ENCODE data around the gene NUDT21.
A peak's percentile ranks its signal among the peaks of the same experiment; 100 is the strongest.
"Not testable (repeated sequence)": the region's sequence is repeated elsewhere in the genome, so short reads cannot be mapped to it uniquely, and the experiment has no call there.

Gene NUDT21

GRCh38 chr16:56450986-56451752, at the start of gene NUDT21, which contains the start of gene OGFOD1:
TSS of gene NUDT21 (minus strand) at chr16:56451332. CDS start at chr16:56451202, 130 bp downstream.
TSS of gene OGFOD1 (plus strand) at chr16:56451554. CDS start at chr16:56451613, 59 bp downstream.
- peaks cover 12% of the 10 kb centered on the region for H3K4me1 ChIP-seq (ENCODE audit: control insufficient read depth, insufficient read depth, low read length)

GRCh38 chr16:56493815-56494214, 42.7 kb upstream of the NUDT21 start:
- H3K4me3 ChIP-seq (ENCODE audit: low read length in 2 of 2), result no peak overlapping the region

More at GRCh38 chr16:56450986-56451752, at the start of gene NUDT21, which contains the start of gene OGFOD1:
- Histone ChIP-seq H3K27ac (ENCODE audit: low read length) (peak within 1 kb of the TSS; percentile 80), H3K27me3 (ENCODE audit: control insufficient read depth in 1 of 2, insufficient read depth in 2 of 2, low read length in 2 of 2) (no peaks in the 10 kb centered on the region), H3K36me3 (ENCODE audit: control insufficient read depth in 2 of 2, insufficient read depth in 2 of 2, low read length in 2 of 2) (peaks cover 11 to 19% of the 10 kb centered on the region in 2 donors), H3K9ac (ENCODE audit: low read length in 2 of 2) (peak within 1 kb of the TSS; percentile 87 to 93), H3K9me3 (ENCODE audit: control insufficient read depth in 2 of 2, low read length in 2 of 2) (no peaks in the 10 kb centered on the region), H3K4me3 (ENCODE audit: low read length in 2 of 2) (peak within 1 kb of the TSS; percentile 92 to 98)

DNA sequence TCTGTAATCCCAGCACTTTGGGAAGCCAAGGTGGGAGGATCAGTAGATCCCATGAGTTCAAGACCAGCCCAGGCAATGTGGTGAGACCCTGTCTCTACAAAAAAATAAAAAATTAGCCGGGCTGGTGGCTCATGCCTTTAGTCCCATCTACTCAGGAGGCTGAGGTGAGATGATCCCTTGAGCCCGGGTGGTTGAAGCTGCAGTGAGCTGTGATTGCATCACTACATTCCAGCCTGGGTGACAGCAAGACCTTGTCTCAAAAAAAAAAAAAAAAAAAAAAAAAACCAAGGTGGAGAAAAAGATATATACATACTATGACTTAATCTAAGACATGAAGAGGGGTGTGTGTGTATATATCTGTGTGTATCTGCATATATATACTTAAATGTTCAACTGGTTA, 42.0 kb upstream of the NUDT21 start:
- H3K27me3 ChIP-seq (ENCODE audit: control insufficient read depth in 1 of 2, insufficient read depth in 2 of 2, low read length in 2 of 2), result no peaks in the 10 kb centered on the region
- no peak overlapping the region for H3K27ac ChIP-seq (ENCODE audit: low read length)
- no peaks in the 10 kb centered on the region for H3K9me3 ChIP-seq (ENCODE audit: control insufficient read depth in 2 of 2, low read length in 2 of 2)
- peaks cover 16 to 20% of the 10 kb centered on the region in 2 donors for H3K36me3 ChIP-seq (ENCODE audit: control insufficient read depth in 2 of 2, insufficient read depth in 2 of 2, low read length in 2 of 2)
- no peak overlapping the region for H3K9ac ChIP-seq (ENCODE audit: low read length in 2 of 2)
- H3K4me3 ChIP-seq (ENCODE audit: low read length in 2 of 2), result no peak overlapping the region
- H3K4me1 ChIP-seq (ENCODE audit: control insufficient read depth, insufficient read depth, low read length), result no peaks in the 10 kb centered on the region

More at GRCh38 chr16:56493815-56494214, 42.7 kb upstream of the NUDT21 start:
- H3K27me3 ChIP-seq (ENCODE audit: control insufficient read depth in 1 of 2, insufficient read depth in 2 of 2, low read length in 2 of 2), result no peaks in the 10 kb centered on the region
- no peak overlapping the region for H3K27ac ChIP-seq (ENCODE audit: low read length)
- H3K9me3 ChIP-seq (ENCODE audit: control insufficient read depth in 2 of 2, low read length in 2 of 2), result no peaks in the 10 kb centered on the region
- H3K36me3 ChIP-seq (ENCODE audit: control insufficient read depth in 2 of 2, insufficient read depth in 2 of 2, low read length in 2 of 2), result peaks cover 21 to 25% of the 10 kb centered on the region in 2 donors
- no peaks in the 10 kb centered on the region for H3K4me1 ChIP-seq (ENCODE audit: control insufficient read depth, insufficient read depth, low read length)
- H3K9ac ChIP-seq (ENCODE audit: low read length in 2 of 2), result no peak overlapping the region

DNA sequence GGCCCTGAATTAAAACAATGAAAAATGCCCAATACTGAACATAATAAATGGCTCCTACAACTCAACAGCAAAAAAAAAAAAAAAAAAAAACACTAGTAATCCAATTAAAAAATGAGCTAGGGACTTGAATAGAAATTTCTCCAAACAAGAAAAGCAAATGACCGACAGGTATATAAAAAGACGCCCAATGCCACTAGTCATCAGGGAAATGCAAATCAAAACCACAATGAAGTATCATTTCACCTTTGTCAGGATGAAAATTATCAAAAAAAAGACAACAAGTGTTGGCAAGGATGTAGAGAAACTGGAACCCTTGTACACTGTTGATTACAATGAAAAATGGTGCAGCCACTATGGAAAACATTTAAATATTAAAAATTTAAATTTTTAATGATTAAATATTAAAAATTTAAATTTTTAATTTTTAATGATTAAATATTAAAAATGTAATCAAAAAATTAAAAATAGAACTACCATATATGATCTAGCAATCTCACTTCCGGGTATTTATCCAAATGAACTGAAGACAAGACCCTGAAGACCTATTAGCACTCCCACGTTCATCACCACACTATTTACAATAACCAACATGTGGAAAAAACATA, 40.6 kb upstream of the NUDT21 start:
- H3K4me3 ChIP-seq (ENCODE audit: low read length in 2 of 2), result no peak overlapping the region
- no peak overlapping the region for H3K9ac ChIP-seq (ENCODE audit: low read length in 2 of 2)
- peaks cover 4 to 6% of the 10 kb centered on the region in 2 donors for H3K36me3 ChIP-seq (ENCODE audit: control insufficient read depth in 2 of 2, insufficient read depth in 2 of 2, low read length in 2 of 2)
- H3K9me3 ChIP-seq (ENCODE audit: control insufficient read depth in 2 of 2, low read length in 2 of 2), result no peaks in the 10 kb centered on the region
- H3K4me1 ChIP-seq (ENCODE audit: control insufficient read depth, insufficient read depth, low read length), result no peaks in the 10 kb centered on the region
- no peaks in the 10 kb centered on the region for H3K27me3 ChIP-seq (ENCODE audit: control insufficient read depth in 1 of 2, insufficient read depth in 2 of 2, low read length in 2 of 2)
- H3K27ac ChIP-seq (ENCODE audit: low read length), result no peak overlapping the region

GRCh38 chr16:56488868-56489267, 37.7 kb upstream of the NUDT21 start:
- not testable (repeated sequence) for H3K9ac ChIP-seq (ENCODE audit: low read length in 2 of 2); H3K4me3 ChIP-seq (ENCODE audit: low read length in 2 of 2); H3K4me1 ChIP-seq (ENCODE audit: control insufficient read depth, insufficient read depth, low read length); H3K27ac ChIP-seq (ENCODE audit: low read length); H3K27me3 ChIP-seq (ENCODE audit: control insufficient read depth in 1 of 2, insufficient read depth in 2 of 2, low read length in 2 of 2); H3K9me3 ChIP-seq (ENCODE audit: control insufficient read depth in 2 of 2, low read length in 2 of 2)
- H3K36me3 ChIP-seq (ENCODE audit: control insufficient read depth in 2 of 2, insufficient read depth in 2 of 2, low read length in 2 of 2), result peaks cover 8 to 13% of the 10 kb centered on the region in 2 donors

- peaks cover 10 to 18% of the 10 kb centered on the region in 2 donors for H3K36me3 ChIP-seq (ENCODE audit: control insufficient read depth in 2 of 2, insufficient read depth in 2 of 2, low read length in 2 of 2)
- H3K9ac ChIP-seq (ENCODE audit: low read length in 2 of 2), result no peak overlapping the region
- H3K27me3 ChIP-seq (ENCODE audit: control insufficient read depth in 1 of 2, insufficient read depth in 2 of 2, low read length in 2 of 2), result no peaks in the 10 kb centered on the region
- H3K27ac ChIP-seq (ENCODE audit: low read length), result no peak overlapping the region
- H3K4me3 ChIP-seq (ENCODE audit: low read length in 2 of 2), result no peak overlapping the region
- no peaks in the 10 kb centered on the region for H3K4me1 ChIP-seq (ENCODE audit: control insufficient read depth, insufficient read depth, low read length)
- no peaks in the 10 kb centered on the region for H3K9me3 ChIP-seq (ENCODE audit: control insufficient read depth in 2 of 2, low read length in 2 of 2)
These were observed 36.9 kb upstream of the NUDT21 start for GRCh38 chr16:56488035-56488434.

DNA sequence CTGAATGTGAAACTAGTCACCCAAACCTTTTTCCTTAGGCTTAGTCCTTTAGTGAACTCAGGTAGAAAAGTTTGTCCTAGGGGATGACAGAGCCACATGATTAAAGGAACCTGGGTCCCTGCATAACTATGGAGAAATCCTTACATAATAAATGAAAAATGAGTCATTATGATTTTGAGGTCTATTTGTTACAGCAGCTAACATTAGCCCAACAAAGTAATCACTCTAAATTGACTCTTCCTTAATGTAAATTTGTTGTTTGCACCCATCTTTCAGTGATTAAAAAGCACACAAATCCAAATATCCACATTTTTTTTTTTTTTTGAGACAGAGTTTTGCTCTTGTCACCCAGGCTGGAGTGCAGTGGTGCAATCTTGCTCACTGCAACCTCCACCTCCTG, 32.3 kb upstream of the NUDT21 start:
- no peak overlapping the region for H3K27ac ChIP-seq (ENCODE audit: low read length)

DNA sequence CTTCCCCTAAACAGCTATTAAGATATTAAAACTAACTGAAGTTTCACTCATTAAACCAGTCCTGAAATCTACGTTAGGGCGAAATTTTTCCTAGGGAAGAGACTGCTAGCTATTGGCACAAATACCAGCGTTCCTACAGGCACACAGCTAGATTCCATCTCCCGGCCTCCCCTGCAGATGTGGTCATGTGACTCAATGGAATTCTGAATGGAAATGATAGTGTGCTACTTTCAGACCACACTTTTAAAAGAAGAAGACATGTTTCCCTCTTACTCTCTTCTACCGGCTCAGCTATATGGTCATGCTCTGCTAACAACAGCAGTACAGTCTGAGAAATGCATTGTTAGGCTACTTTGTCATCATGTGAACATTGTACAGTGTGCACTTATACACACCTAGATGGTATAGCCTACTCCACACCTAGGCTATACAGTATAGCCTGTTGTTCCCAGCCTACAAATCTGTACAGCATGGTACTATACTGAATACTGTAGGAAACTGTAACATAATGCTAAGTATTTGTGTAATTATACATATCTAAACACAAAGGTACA, 31.6 kb upstream of the NUDT21 start:
- Histone ChIP-seq H3K27me3 (ENCODE audit: control insufficient read depth in 1 of 2, insufficient read depth in 2 of 2, low read length in 2 of 2) (no peaks in the 10 kb centered on the region), H3K4me3 (ENCODE audit: low read length in 2 of 2) (no peak overlapping the region), H3K9me3 (ENCODE audit: control insufficient read depth in 2 of 2, low read length in 2 of 2) (no peaks in the 10 kb centered on the region), H3K36me3 (ENCODE audit: control insufficient read depth in 2 of 2, insufficient read depth in 2 of 2, low read length in 2 of 2) (peaks cover 36 to 41% of the 10 kb centered on the region in 2 donors), H3K9ac (ENCODE audit: low read length in 2 of 2) (no peak overlapping the region), H3K4me1 (ENCODE audit: control insufficient read depth, insufficient read depth, low read length) (no peaks in the 10 kb centered on the region), H3K27ac (ENCODE audit: low read length) (no peak overlapping the region)

More for the DNA sequence above, 32.3 kb upstream of the NUDT21 start:
- Histone ChIP-seq H3K27me3 (ENCODE audit: control insufficient read depth in 1 of 2, insufficient read depth in 2 of 2, low read length in 2 of 2) (no peaks in the 10 kb centered on the region), H3K9me3 (ENCODE audit: control insufficient read depth in 2 of 2, low read length in 2 of 2) (no peaks in the 10 kb centered on the region), H3K4me3 (ENCODE audit: low read length in 2 of 2) (no peak overlapping the region), H3K9ac (ENCODE audit: low read length in 2 of 2) (no peak overlapping the region), H3K4me1 (ENCODE audit: control insufficient read depth, insufficient read depth, low read length) (no peaks in the 10 kb centered on the region), H3K36me3 (ENCODE audit: control insufficient read depth in 2 of 2, insufficient read depth in 2 of 2, low read length in 2 of 2) (peaks cover 35 to 41% of the 10 kb centered on the region in 2 donors)

- Histone ChIP-seq H3K27me3 (ENCODE audit: control insufficient read depth in 1 of 2, insufficient read depth in 2 of 2, low read length in 2 of 2) (no peaks in the 10 kb centered on the region), H3K4me3 (ENCODE audit: low read length in 2 of 2) (no peak overlapping the region), H3K4me1 (ENCODE audit: control insufficient read depth, insufficient read depth, low read length) (peaks cover 3% of the 10 kb centered on the region), H3K27ac (ENCODE audit: low read length) (no peak overlapping the region), H3K36me3 (ENCODE audit: control insufficient read depth in 2 of 2, insufficient read depth in 2 of 2, low read length in 2 of 2) (peaks cover 42 to 44% of the 10 kb centered on the region in 2 donors), H3K9me3 (ENCODE audit: control insufficient read depth in 2 of 2, low read length in 2 of 2) (no peaks in the 10 kb centered on the region), H3K9ac (ENCODE audit: low read length in 2 of 2) (no peak overlapping the region)
These were observed 30.5 kb upstream of the NUDT21 start for GRCh38 chr16:56481468-56482122.

- no peaks in the 10 kb centered on the region for H3K27me3 ChIP-seq (ENCODE audit: control insufficient read depth in 1 of 2, insufficient read depth in 2 of 2, low read length in 2 of 2)
- no peak overlapping the region for H3K27ac ChIP-seq (ENCODE audit: low read length)
- peaks cover 47 to 49% of the 10 kb centered on the region in 2 donors for H3K36me3 ChIP-seq (ENCODE audit: control insufficient read depth in 2 of 2, insufficient read depth in 2 of 2, low read length in 2 of 2)
These were observed 29.8 kb upstream of the NUDT21 start for GRCh38 chr16:56480776-56481467.

More at GRCh38 chr16:56480776-56481467, 29.8 kb upstream of the NUDT21 start:
- H3K4me1 ChIP-seq (ENCODE audit: control insufficient read depth, insufficient read depth, low read length), result peaks cover 3% of the 10 kb centered on the region
- no peak overlapping the region for H3K9ac ChIP-seq (ENCODE audit: low read length in 2 of 2)
- H3K9me3 ChIP-seq (ENCODE audit: control insufficient read depth in 2 of 2, low read length in 2 of 2), result no peaks in the 10 kb centered on the region
- no peak overlapping the region for H3K4me3 ChIP-seq (ENCODE audit: low read length in 2 of 2)

All from stomach smooth muscle (tissue), 2 donors.